ENCODE measurements around the gene ZNF750. TPM values are rescaled to one million over a fixed set of nuclear protein-coding genes. Genes with fewer than 3 reads are reported as not detected.

Gene ZNF750
- polyA plus RNA-seq, 1 donor (not counting 4 experiments of a cell fraction or from before 2014, with no cell fraction given), result 5.5 TPM

DNA sequence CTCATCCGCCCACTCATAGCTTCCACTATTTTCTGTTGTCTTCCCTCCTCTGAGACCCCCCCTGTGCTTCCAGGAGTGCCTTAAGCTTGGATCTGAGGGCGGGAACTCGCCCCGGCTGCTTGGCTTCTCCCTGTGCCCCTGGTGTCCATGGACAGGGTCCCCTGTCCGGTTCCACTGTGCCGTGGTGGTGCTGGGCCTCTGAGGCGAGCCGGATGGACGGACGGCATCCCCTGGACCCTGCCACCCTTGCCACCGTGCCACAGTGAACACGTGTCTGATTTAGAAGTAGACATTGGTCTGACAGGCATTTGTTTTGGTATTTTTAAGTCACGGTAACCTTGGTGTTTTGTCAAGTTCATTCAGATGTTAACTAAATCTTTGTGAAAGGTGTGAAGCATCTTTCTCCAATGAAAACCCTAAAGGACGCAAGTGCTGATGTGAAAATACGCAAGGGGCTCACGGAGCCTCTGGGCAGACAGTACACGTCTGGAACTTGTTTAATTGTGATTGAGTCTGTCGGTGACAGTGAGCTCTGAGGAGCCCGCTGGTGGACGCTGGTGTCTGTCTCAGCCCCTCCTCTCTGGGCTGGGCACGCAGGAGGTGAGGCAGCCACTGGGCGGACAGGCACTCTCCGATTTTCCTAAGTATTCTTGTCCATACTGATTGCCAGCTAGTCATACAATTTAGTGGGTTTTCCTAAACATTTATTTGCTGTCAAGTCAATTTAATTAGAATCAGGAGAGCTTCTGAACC is 26.3 kb downstream of the ZNF750 start:
- no peaks in the 10 kb centered on the region for H3K4me1 ChIP-seq (ENCODE audit: control insufficient read depth, extremely low read depth, insufficient read depth, low read length)
- H3K9ac ChIP-seq (ENCODE audit: control insufficient read depth, extremely low read depth, insufficient read depth, low read length), result no peak overlapping the region
- no peaks in the 10 kb centered on the region for H3K79me2 ChIP-seq (ENCODE audit: control insufficient read depth, insufficient read depth, low read length)
- H2AFZ ChIP-seq (ENCODE audit: control insufficient read depth, low read length), result no peak overlapping the region
- no peak overlapping the region for H3K4me3 ChIP-seq (ENCODE audit: control insufficient read depth in 2 of 3, extremely low read depth in 1 of 3, insufficient read depth in 2 of 3, low read depth in 1 of 3, low read length in 3 of 3)
- no peaks in the 10 kb centered on the region for H4K20me1 ChIP-seq (ENCODE audit: control insufficient read depth, extremely low read depth, insufficient read depth, low read length)
- TF ChIP-seq EZH2 (IDR thresholded peaks at IDR 0.05; ENCODE audit: low read length), result no peak
- TF ChIP-seq, protein P1, sequence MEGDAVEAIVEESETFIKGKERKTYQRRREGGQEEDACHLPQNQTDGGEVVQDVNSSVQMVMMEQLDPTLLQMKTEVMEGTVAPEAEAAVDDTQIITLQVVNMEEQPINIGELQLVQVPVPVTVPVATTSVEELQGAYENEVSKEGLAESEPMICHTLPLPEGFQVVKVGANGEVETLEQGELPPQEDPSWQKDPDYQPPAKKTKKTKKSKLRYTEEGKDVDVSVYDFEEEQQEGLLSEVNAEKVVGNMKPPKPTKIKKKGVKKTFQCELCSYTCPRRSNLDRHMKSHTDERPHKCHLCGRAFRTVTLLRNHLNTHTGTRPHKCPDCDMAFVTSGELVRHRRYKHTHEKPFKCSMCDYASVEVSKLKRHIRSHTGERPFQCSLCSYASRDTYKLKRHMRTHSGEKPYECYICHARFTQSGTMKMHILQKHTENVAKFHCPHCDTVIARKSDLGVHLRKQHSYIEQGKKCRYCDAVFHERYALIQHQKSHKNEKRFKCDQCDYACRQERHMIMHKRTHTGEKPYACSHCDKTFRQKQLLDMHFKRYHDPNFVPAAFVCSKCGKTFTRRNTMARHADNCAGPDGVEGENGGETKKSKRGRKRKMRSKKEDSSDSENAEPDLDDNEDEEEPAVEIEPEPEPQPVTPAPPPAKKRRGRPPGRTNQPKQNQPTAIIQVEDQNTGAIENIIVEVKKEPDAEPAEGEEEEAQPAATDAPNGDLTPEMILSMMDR (optimal IDR thresholded peaks at IDR 0.05 in 1 of 3, IDR thresholded peaks at IDR 0.05 in 1 of 3, conservative IDR thresholded peaks at IDR 0.05 in 1 of 3; ENCODE audit: extremely low read depth in 1 of 3, insufficient read depth in 2 of 3, low read length in 3 of 3), result no peak
- dilution Hi-C loops (cut with MboI; ENCODE audit: extremely low pct_ligation_motif_present, low sequenced_read_pairs), result no loop called here
- no peak overlapping the region for H3K27ac ChIP-seq (ENCODE audit: control insufficient read depth, insufficient read depth, low read length)
- H3K4me2 ChIP-seq (ENCODE audit: control insufficient read depth, extremely low read depth, insufficient read depth, low read depth, low read length), result no peak overlapping the region
- H3K36me3 ChIP-seq (ENCODE audit: control insufficient read depth in 2 of 2, extremely low read depth in 1 of 2, insufficient read depth in 2 of 2, low read length in 2 of 2), result peaks cover 12 to 37% of the 10 kb centered on the region in 2 experiments
- DNase-seq (ENCODE audit: low read depth, low spot score) (no peak), FAIRE-seq (no peak)
- no peaks in the 10 kb centered on the region for H3K9me1 ChIP-seq (ENCODE audit: control insufficient read depth, extremely low read depth, insufficient read depth, low read length)
- no peaks in the 10 kb centered on the region for H3K27me3 ChIP-seq (ENCODE audit: control insufficient read depth, extremely low read depth, insufficient read depth, low read length)
- no peaks in the 10 kb centered on the region for H3K9me3 ChIP-seq (ENCODE audit: control insufficient read depth, low read depth, low read length)

DNA sequence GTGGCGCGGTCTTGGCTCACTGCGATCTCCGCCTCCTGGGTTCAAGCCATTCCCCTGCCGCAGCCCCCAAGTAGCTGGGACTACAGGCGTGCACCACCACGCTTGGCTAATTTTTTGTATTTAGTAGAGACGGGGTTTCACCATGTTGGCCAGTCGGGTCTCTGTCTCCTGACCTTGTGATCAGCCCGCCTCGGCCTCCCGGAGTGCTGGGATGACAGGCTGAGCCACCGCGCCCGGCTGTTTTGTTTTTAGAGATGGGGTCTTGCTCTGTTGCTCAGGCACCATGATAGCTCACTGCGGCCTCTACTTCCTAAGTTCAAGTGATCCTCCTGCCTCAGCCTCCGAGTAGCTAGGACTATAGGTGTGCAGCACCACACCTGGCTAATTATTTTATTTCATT is 27.2 kb downstream of the ZNF750 start:
- dilution Hi-C loops (cut with MboI; ENCODE audit: extremely low pct_ligation_motif_present, low sequenced_read_pairs), result no loop called here
- no peak for TF ChIP-seq EZH2 (IDR thresholded peaks at IDR 0.05; ENCODE audit: low read length)
- TF ChIP-seq, protein P1 (optimal IDR thresholded peaks at IDR 0.05 in 1 of 3, IDR thresholded peaks at IDR 0.05 in 1 of 3, conservative IDR thresholded peaks at IDR 0.05 in 1 of 3; ENCODE audit: extremely low read depth in 1 of 3, insufficient read depth in 2 of 3, low read length in 3 of 3), result no peak

More for the DNA sequence above, 27.2 kb downstream of the ZNF750 start:
- no peaks in the 10 kb centered on the region for H3K9me3 ChIP-seq (ENCODE audit: control insufficient read depth, low read depth, low read length)
- DNase-seq (ENCODE audit: low read depth, low spot score) (no peak), FAIRE-seq (no peak)
- no peak overlapping the region for H3K4me2 ChIP-seq (ENCODE audit: control insufficient read depth, extremely low read depth, insufficient read depth, low read depth, low read length)
- H3K79me2 ChIP-seq (ENCODE audit: control insufficient read depth, insufficient read depth, low read length), result no peaks in the 10 kb centered on the region
- H3K9me1 ChIP-seq (ENCODE audit: control insufficient read depth, extremely low read depth, insufficient read depth, low read length), result no peaks in the 10 kb centered on the region
- no peak overlapping the region for H3K9ac ChIP-seq (ENCODE audit: control insufficient read depth, extremely low read depth, insufficient read depth, low read length)
- H4K20me1 ChIP-seq (ENCODE audit: control insufficient read depth, extremely low read depth, insufficient read depth, low read length), result no peaks in the 10 kb centered on the region
- H3K4me3 ChIP-seq (ENCODE audit: control insufficient read depth in 2 of 3, extremely low read depth in 1 of 3, insufficient read depth in 2 of 3, low read depth in 1 of 3, low read length in 3 of 3), result no peak overlapping the region
- no peak overlapping the region for H2AFZ ChIP-seq (ENCODE audit: control insufficient read depth, low read length)
- no peak overlapping the region for H3K27ac ChIP-seq (ENCODE audit: control insufficient read depth, insufficient read depth, low read length)
- no peaks in the 10 kb centered on the region for H3K27me3 ChIP-seq (ENCODE audit: control insufficient read depth, extremely low read depth, insufficient read depth, low read length)
- H3K36me3 ChIP-seq (ENCODE audit: control insufficient read depth in 2 of 2, extremely low read depth in 1 of 2, insufficient read depth in 2 of 2, low read length in 2 of 2), result peaks cover 12 to 30% of the 10 kb centered on the region in 2 experiments
- no peaks in the 10 kb centered on the region for H3K4me1 ChIP-seq (ENCODE audit: control insufficient read depth, extremely low read depth, insufficient read depth, low read length)

Data from keratinocyte (primary cell).